Prostate gland (tissue), 2 donors: ENCODE results near the gene LTA4H.

Experiments used
- CTCF ChIP-seq, 4 experiments: fragments of 200-600 bp in 2 of 4; fragments of 450-650 bp in 2 of 4; sonication (generic) in 2 of 4; IDR thresholded peaks; 1 replicate in 3 of 4; 2 replicates in 1 of 4; pipeline ENCODE4 v1.5.1; 2016 to 2019; ENCODE audit warnings: antibody characterized with exemption in 4 of 4, mild to moderate bottlenecking in 2 of 4, moderate library complexity in 2 of 4
- POLR2A ChIP-seq: fragments of 450-650 bp; IDR thresholded peaks from one replicate; pipeline ENCODE4 v1.6.1; 2016; ENCODE audit warnings: antibody characterized with exemption, mild to moderate bottlenecking

- TF ChIP-seq POLR2A: no peak
- TF ChIP-seq CTCF (IDR thresholded peaks at IDR 0.05): no peak
Observed at GRCh38 chr12:95990136-95990535, 45.3 kb downstream of the LTA4H start.
